Upper lobe of left lung (tissue), 4 donors: ENCODE data around the gene UST.

Source experiments
- CTCF ChIP-seq, 6 experiments: fragments of 450-650 bp in 4 of 6; fragments of 200-600 bp in 2 of 6; sonication (generic) in 2 of 6; IDR thresholded peaks; one replicate each; pipeline ENCODE4 v1.5.1; 2016 to 2019; ENCODE audit warnings: antibody characterized with exemption in 6 of 6
- EP300 ChIP-seq, 4 donors: sonication (generic); formaldehyde crosslinking; IDR thresholded peaks; one replicate each; pipeline ENCODE4 v1.5.1; 2017; ENCODE audit warnings: antibody characterized with exemption in 4 of 4, control low read depth in 2 of 4
- POLR2A ChIP-seq, 4 donors: fragments of 450-650 bp; IDR thresholded peaks; one replicate each; pipeline ENCODE4 v1.5.1; 2016 to 2017; ENCODE audit warnings: antibody characterized with exemption in 4 of 4, mild to moderate bottlenecking in 2 of 4
- POLR2AphosphoS5 ChIP-seq, 2 donors: sonication (generic); formaldehyde crosslinking; IDR thresholded peaks; one replicate each; pipeline ENCODE4 v1.5.1; 2017; ENCODE audit warnings: antibody characterized with exemption in 2 of 2

- TF ChIP-seq CTCF (IDR thresholded peaks at IDR 0.05) (no peak), POLR2AphosphoS5 (IDR thresholded peaks at IDR 0.05) (no peak), EP300 (IDR thresholded peaks at IDR 0.05) (no peak), POLR2A (IDR thresholded peaks at IDR 0.05) (no peak)
Observed at GRCh38 chr6:148927586-148927985, 180.8 kb downstream of the UST start.
